HAP-1 (cell line): ENCODE measurements around the gene GAS2L2.

ENCODE experiments used
- DNase-seq, 2 experiments: peaks; one replicate each; pipeline ENCODE4 v3.0.0-alpha.2; 2016 to 2020; ENCODE audit warnings: low spot score in 2 of 2
- H3K27me3 ChIP-seq: fragments of 250-450 bp; sonication (Bioruptor Pico); 2 replicates; pipeline ENCODE4 v1.5.1; 2020; ENCODE audit warnings: low read depth, mild to moderate bottlenecking, moderate library complexity
- H3K36me3 ChIP-seq: fragments of 250-450 bp; sonication (Bioruptor Pico); replicated peaks from 2 replicates; pipeline ENCODE4 v1.5.1; 2020; ENCODE audit warnings: mild to moderate bottlenecking
- H3K4me1 ChIP-seq: fragments of 250-450 bp; sonication (Bioruptor Pico); 2 replicates; pipeline ENCODE4 v1.5.1; 2020; ENCODE audit warnings: mild to moderate bottlenecking
- H3K4me3 ChIP-seq: fragments of 250-450 bp; sonication (Bioruptor Pico); 2 replicates; pipeline ENCODE4 v1.5.1; 2020; ENCODE audit warnings: mild to moderate bottlenecking, moderate library complexity
- H3K9me3 ChIP-seq: fragments of 250-450 bp; sonication (Bioruptor Pico); 2 replicates; pipeline ENCODE4 v1.5.1; 2020; ENCODE audit warnings: mild to moderate bottlenecking, moderate library complexity
- in situ Hi-C: fragments of 300-500 bp; cut with MboI; formaldehyde crosslinking; loops from 3 replicates; pipeline ENCODE4 v1.14.3; 2020; ENCODE audit warnings: low sequenced_read_pairs, inconsistent platforms, mixed read lengths

The GAS2L2 gene

DNA sequence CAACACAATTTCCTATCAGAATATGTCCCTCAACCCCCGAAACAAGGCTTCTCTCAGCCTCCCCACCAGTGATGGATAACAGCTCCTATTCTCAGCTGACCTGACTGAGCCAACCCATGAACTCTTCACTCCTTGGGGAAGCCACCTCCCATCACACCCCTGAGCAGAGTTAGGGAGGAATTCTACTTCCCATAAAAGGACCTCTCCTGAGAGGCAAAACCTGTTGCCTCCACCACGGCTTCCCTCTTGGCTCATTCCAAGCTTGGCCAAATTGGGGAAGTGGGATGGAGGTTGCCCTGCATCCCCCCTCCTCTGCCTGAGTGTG, 27.3 kb downstream of the GAS2L2 start:
- no peak for DNase-seq

DNA sequence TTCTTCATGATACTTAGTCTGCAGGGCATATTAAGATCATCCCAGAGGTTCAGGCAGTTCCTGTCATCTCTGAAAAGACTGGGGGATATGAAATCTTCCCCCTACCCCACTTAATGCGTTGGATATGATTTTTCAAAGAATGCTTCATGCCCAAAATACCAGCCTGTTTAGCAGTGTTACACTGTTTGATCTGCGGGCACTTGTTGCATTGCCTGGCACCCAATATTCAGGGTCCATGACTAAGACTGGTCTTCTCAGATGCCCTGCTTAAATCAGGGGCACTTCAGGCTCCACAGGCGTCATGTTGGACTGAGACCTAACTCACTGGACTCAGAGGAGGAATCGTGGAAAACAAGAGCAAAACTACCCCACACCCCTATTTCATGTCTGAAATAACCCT, 28.0 kb downstream of the GAS2L2 start:
- H3K27me3 ChIP-seq, result no peaks in the 10 kb centered on the region
- in situ Hi-C loops, result no loop called here
- no peaks in the 10 kb centered on the region for H3K9me3 ChIP-seq
- peaks cover 45% of the 10 kb centered on the region for H3K36me3 ChIP-seq
- DNase-seq, result no peak
- H3K4me1 ChIP-seq, result peaks cover 19% of the 10 kb centered on the region
- no peak overlapping the region for H3K4me3 ChIP-seq

More for the DNA sequence above, 27.3 kb downstream of the GAS2L2 start:
- in situ Hi-C loops, result no loop called here
- Histone ChIP-seq H3K4me1 (peaks cover 19% of the 10 kb centered on the region), H3K36me3 (peaks cover 44% of the 10 kb centered on the region), H3K9me3 (no peaks in the 10 kb centered on the region), H3K27me3 (no peaks in the 10 kb centered on the region), H3K4me3 (no peak overlapping the region)

DNA sequence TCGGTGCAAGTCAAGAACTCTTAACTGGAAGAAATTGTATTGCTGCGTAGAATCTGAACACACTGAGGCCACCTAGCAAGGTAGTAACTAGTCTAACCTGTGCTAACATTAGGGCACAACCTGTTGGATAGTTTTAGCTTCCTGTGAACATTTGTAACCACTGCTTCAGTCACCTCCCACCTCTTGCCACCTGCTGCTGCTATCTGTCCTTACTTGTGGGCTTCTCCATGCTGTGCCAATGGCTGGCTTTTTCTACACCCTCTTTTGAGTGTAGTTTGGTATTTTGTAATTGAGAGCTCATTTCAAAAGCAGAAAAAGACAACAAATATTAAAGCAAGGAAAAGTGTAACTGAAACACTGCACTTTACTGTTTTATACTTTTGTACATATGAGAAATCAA, 29.3 kb downstream of the GAS2L2 start:
- Histone ChIP-seq H3K4me1 (peaks cover 9% of the 10 kb centered on the region), H3K36me3 (peaks cover 53% of the 10 kb centered on the region), H3K27me3 (no peaks in the 10 kb centered on the region), H3K9me3 (no peaks in the 10 kb centered on the region), H3K4me3 (no peak overlapping the region)
- in situ Hi-C loops, result no loop called here
- no peak for DNase-seq

DNA sequence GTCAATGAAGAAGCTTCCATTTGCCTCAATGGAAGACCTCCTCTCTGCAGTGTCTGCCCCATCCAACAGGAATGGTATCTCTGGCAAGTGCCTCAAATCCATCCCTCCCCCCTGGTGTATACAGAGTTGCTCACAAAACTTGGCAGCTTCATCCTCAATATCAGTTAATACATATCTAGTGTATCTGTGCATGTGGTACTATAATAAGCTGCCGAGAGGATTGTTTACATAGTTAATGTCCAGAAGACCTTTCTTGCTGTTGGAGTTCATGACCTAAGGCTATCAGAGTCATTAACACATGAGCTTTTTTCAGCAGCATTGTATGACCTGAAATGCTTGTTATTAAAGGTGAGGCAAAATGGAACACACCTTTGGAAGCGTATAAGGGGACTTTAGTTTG, 35.6 kb downstream of the GAS2L2 start:
- peaks cover 48% of the 10 kb centered on the region for H3K36me3 ChIP-seq
- H3K9me3 ChIP-seq, result no peaks in the 10 kb centered on the region
- in situ Hi-C loops, result no loop called here
- no peaks in the 10 kb centered on the region for H3K27me3 ChIP-seq
- H3K4me1 ChIP-seq, result no peaks in the 10 kb centered on the region
- H3K4me3 ChIP-seq, result no peak overlapping the region
- no peak for DNase-seq

DNA sequence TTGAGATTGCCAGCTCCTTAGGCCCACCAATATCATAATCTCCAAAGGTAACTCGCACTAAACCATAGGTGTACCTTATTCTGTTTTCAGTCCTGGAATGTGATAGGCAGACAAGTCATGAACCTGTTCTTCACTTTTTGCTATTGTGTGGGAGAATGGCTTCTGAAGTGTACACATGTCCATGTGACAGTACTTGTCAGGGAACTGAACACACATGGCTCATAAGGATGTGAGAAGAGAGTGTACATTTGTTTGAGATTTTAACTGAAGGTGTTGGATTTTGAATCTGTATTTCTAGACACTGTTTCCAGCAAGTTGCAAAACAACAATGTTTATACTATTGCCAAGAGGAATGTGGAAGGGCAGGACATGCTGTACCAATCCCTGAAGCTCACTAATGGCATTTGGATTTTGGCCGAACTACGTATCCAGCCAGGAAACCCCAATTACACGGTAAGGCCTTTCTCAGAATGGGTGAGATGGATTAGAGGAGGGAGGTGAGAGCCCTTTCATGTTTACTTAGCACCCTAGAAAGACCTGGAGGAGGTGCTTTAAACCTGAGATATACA, 36.1 kb downstream of the GAS2L2 start:
- Histone ChIP-seq H3K27me3 (no peaks in the 10 kb centered on the region), H3K4me3 (no peak overlapping the region), H3K9me3 (no peaks in the 10 kb centered on the region), H3K4me1 (no peaks in the 10 kb centered on the region), H3K36me3 (peaks cover 46% of the 10 kb centered on the region)
- DNase-seq, result no peak
- in situ Hi-C loops, result no loop called here

DNA sequence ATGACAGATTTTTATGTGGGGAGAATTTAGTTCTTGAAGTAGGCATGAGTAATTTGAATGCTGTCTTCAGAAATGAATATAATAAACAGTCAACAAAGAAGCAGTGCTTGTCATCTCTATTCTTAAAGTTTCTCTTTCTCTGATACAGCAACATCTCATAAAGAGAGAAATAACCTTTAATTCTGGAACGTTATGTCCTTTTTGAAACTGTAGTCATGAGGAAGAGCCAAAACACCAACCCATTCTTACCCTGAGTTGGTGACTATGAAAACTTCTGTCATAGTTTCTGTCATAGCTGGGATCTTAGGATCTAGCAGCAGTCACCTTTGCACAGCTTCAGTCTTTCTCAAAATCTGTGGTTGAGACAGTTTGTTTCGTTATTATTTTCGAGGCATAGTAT, 36.9 kb downstream of the GAS2L2 start:
- DNase-seq, result no peak
- Histone ChIP-seq H3K27me3 (no peaks in the 10 kb centered on the region), H3K4me3 (no peak overlapping the region), H3K9me3 (no peaks in the 10 kb centered on the region), H3K36me3 (peaks cover 38% of the 10 kb centered on the region), H3K4me1 (no peaks in the 10 kb centered on the region)
- in situ Hi-C loops, result no loop called here

DNA sequence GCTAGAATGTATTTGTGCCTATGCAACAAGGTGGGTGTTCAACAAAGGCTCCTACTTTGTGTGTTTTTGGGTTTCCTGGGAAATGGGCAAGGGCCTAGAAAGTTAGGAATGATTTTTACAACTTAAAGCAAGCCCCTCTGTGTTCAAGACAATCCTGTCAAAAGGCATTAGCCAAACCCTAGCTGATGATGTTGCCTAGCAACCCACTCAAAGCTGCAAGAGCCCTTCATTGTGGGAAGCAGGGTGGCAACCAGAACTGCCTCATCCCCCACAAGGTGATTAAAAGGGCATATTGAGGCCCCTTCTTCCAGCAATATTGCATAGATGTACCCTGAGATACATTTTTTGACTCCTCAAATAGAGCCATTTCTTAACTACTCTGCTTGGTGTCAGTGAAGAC, 37.6 kb downstream of the GAS2L2 start:
- in situ Hi-C loops, result no loop called here
- no peak for DNase-seq
- peaks cover 40% of the 10 kb centered on the region for H3K36me3 ChIP-seq

DNA sequence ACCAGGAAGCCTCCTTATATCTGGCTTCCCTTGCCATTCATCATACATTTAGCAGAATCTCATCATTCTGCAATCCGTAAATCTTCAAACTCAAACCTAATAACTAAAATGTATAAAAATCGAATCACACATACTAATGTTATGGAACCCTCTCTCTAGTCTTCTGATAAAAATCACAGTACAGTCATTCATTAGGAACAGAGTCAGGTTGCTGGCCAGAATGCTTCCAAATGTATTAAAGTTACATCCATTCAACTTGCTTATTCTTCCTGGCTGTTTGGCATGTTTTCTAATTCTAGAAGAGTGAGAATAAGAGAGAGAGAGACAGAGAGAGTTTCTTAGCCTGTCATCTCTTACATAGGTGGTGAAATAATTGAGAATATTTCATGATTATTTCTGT, 38.1 kb downstream of the GAS2L2 start:
- Histone ChIP-seq H3K36me3 (peaks cover 43% of the 10 kb centered on the region), H3K4me3 (no peak overlapping the region), H3K9me3 (no peaks in the 10 kb centered on the region), H3K4me1 (no peaks in the 10 kb centered on the region), H3K27me3 (no peaks in the 10 kb centered on the region)
- no peak for DNase-seq
- in situ Hi-C loops, result no loop called here

More for the DNA sequence above, 37.6 kb downstream of the GAS2L2 start:
- no peaks in the 10 kb centered on the region for H3K27me3 ChIP-seq
- no peaks in the 10 kb centered on the region for H3K4me1 ChIP-seq
- H3K9me3 ChIP-seq, result no peaks in the 10 kb centered on the region
- no peak overlapping the region for H3K4me3 ChIP-seq

DNA sequence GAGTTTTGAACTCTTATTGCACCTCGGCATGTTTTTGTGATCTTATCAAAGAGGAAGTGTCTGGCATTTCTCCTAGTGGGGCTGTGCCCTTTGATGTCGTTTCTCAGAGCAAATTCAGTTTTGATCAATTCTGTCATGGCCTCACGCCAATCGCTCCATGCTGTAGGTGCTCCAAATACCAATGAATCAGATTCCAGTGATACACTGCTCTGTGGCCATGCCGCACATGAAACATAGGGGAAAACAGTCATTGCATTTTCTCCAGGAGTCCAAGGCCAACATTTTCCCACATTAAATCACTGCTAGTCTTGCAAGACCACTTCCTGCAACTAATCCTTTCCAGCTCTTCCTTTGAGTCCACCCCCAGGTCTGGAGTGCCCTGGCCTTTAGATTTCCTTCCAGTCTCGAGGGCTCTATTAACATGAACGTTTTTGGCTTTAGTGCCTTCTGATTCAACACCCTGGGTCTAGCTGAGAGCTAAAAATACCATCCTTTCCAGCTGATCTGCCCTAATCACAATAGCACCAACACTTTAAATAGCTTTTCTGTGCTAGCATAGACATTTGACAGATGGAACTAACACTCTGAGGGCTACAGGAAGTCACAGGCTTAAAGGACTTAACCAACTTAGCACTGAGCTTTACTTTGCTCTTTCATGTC, 39.8 kb downstream of the GAS2L2 start:
- in situ Hi-C loops, result no loop called here
- H3K4me3 ChIP-seq, result no peak overlapping the region
- H3K27me3 ChIP-seq, result no peaks in the 10 kb centered on the region
- H3K9me3 ChIP-seq, result no peaks in the 10 kb centered on the region
- peaks cover 43% of the 10 kb centered on the region for H3K36me3 ChIP-seq
- H3K4me1 ChIP-seq, result no peaks in the 10 kb centered on the region
- no peak for DNase-seq

DNA sequence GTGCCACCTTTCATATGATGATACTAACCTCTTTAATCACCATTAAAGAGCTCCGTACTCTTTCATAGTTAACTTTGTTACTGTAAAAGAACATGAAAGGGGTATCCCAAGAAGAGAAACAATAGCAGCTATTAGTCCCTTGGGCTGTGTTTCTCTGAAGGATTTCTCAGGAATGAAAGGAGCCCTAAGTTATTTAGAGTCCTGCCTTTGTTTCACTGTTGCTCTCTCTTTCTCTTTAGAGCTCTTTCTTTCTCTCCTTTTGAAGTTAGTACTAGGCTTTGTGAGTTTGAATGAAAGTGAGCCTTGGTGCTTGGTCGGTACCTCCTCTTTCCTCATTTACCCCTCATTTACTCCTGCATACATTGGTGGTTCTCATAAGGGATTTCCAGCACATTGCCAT, 42.1 kb downstream of the GAS2L2 start:
- Histone ChIP-seq H3K36me3 (peaks cover 32% of the 10 kb centered on the region), H3K4me1 (no peaks in the 10 kb centered on the region), H3K27me3 (no peaks in the 10 kb centered on the region), H3K4me3 (no peak overlapping the region), H3K9me3 (no peaks in the 10 kb centered on the region)
- no peak for DNase-seq
- in situ Hi-C loops, result no loop called here

DNA sequence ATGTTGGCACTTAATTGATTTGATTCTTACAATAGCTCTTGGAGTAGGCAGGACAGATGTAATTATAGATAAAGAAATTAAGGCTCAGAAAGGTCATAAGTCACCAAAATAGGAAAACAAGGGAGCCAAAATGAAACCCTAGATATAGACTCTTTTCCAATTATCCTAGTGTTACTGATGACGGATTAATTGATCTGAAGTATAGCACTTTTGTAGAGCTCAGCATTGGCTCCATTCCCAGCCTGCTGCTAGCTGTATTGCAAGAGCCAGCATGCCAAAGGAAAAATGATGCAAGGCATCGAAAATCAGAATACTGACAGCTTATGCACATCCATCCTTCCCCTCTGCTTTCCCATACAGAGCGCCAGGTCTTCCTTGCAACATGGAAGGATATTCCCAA, 43.2 kb downstream of the GAS2L2 start:
- in situ Hi-C loops, result no loop called here
- no peak for DNase-seq

DNA sequence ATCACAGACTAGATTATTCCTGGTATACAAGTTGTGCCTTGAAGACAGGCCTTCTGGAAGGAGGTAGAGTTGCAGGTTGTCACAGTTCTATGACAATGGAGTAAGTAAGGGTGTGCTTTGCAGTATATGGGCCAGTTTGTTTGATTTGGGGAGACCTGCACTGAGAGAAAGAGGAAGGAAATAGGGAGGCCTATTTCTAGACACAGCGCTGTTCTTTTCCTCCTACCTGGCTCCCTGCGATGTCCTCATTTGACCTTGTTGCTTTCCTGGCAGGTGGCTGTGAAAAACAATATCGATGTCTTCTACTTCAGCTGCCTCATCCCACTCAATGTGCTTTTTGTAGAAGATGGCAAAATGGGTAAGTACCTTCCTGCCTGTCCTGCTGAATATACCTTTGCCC, 44.1 kb downstream of the GAS2L2 start:
- Histone ChIP-seq H3K4me3 (no peak overlapping the region), H3K4me1 (peaks cover 2% of the 10 kb centered on the region; the same call in 1 of the 2 replicates), H3K36me3 (peaks cover 31% of the 10 kb centered on the region), H3K27me3 (no peaks in the 10 kb centered on the region), H3K9me3 (no peaks in the 10 kb centered on the region)
- in situ Hi-C loops, result no loop called here
- DNase-seq, result no peak

More for the DNA sequence above, 43.2 kb downstream of the GAS2L2 start:
- Histone ChIP-seq H3K9me3 (no peaks in the 10 kb centered on the region), H3K4me1 (peaks cover 2% of the 10 kb centered on the region; the same call in 1 of the 2 replicates), H3K27me3 (no peaks in the 10 kb centered on the region), H3K36me3 (peaks cover 32% of the 10 kb centered on the region), H3K4me3 (no peak overlapping the region)

DNA sequence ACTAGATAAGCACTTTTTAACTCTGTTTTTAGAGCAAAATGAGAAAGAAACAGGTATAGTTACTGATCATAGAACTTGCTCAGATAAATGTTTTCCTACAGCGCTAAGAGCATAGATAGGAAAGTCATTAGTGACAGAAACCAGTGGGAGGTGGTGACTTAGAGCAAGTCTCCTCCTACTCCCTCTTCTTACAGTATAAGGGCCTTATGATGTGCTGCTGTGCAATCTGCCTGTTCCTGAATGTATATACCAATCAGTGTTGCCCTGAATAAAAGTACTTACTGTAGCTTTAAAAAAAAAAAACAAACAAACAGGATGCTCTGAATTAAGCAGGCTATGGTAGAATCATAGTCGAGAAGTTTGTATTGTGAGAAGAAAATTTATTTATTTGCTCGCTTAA, 44.9 kb downstream of the GAS2L2 start:
- H3K27me3 ChIP-seq, result no peaks in the 10 kb centered on the region
- peaks cover 2% of the 10 kb centered on the region; the same call in 1 of the 2 replicates for H3K4me1 ChIP-seq
- H3K4me3 ChIP-seq, result no peak overlapping the region
- DNase-seq, result no peak
- H3K36me3 ChIP-seq, result peaks cover 24% of the 10 kb centered on the region
- H3K9me3 ChIP-seq, result no peaks in the 10 kb centered on the region
- in situ Hi-C loops, result no loop called here

DNA sequence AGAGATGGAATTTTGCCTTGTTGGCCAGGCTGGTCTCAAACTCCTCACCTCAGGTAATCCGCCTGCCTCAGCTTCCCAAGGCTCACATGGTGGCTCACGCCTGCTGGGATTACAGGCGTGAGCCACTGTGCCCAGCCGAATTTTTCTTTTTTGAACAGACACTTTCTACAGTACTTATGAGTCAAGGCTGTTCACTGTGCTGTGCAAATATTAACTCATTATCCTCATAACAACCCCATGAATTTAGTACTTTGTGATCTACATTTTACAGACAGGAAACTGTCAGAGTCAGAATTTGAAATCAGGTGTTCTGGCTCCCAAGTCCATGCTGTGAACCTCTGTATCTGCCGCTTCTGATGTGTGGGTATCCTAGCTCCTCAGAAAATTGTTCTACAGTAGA, 47.3 kb downstream of the GAS2L2 start:
- no peak for DNase-seq
- in situ Hi-C loops, result no loop called here
- Histone ChIP-seq H3K4me1 (peaks cover 2% of the 10 kb centered on the region; the same call in 1 of the 2 replicates), H3K27me3 (no peaks in the 10 kb centered on the region), H3K9me3 (no peaks in the 10 kb centered on the region), H3K36me3 (peaks cover 15% of the 10 kb centered on the region), H3K4me3 (no peak overlapping the region)

DNA sequence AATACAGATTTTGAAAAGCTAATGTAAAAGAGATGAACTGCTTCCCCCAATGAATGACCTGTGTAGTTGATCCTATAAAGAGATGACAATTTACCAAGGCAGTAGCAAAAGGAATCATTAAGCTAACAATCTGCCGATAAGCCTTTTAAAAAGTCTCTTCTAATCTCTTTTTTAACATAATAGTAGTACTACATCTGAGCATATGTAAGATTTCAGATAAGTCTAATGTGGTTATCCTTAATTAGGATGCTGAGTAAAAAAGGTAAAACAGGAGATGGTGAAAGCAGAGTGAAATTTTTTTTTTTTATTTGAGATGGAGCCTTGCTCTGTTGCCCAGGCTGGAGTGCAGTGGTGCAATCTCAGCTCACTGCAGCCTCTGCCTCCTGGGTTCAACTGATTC, 47.8 kb downstream of the GAS2L2 start:
- Histone ChIP-seq H3K27me3 (no peaks in the 10 kb centered on the region), H3K4me1 (peaks cover 2% of the 10 kb centered on the region; the same call in 1 of the 2 replicates), H3K36me3 (peaks cover 10% of the 10 kb centered on the region), H3K9me3 (no peaks in the 10 kb centered on the region), H3K4me3 (no peak overlapping the region)
- DNase-seq, result no peak
- in situ Hi-C loops, result no loop called here
